MM.1S (cell line): ENCODE measurements around the gene PRODH.
A peak's percentile ranks its signal among the peaks of the same experiment; 100 is the strongest.
"Not testable (repeated sequence)": the region's sequence is repeated elsewhere in the genome, so short reads cannot be mapped to it uniquely, and the experiment has no call there.

Source experiments
- DNase-seq: peaks from one replicate; pipeline ENCODE4 v3.0.0-alpha.2; 2015
- H2AFZ ChIP-seq: fragments of 300-600 bp; sonication (generic); 2 replicates; pipeline ENCODE4 v1.6.0; 2016; ENCODE audit warnings: antibody characterized with exemption, low read length
- H3F3A ChIP-seq: fragments of 300-600 bp; sonication (generic); 2 replicates; pipeline ENCODE4 v1.6.1; 2016; ENCODE audit warnings: mild to moderate bottlenecking, antibody characterized with exemption, low read length, moderate library complexity, mixed read lengths; ENCODE audit not compliant: insufficient read depth
- H3K27ac ChIP-seq: fragments of 300-600 bp; sonication (generic); 2 replicates; pipeline ENCODE4 v1.5.1; 2016; ENCODE audit warnings: mild to moderate bottlenecking, low read length
- H3K27me3 ChIP-seq: fragments of 300-600 bp; sonication (generic); replicated peaks from 2 replicates; pipeline ENCODE4 v1.6.0; 2016; ENCODE audit warnings: low read length; ENCODE audit not compliant: insufficient read depth
- H3K36me3 ChIP-seq: fragments of 300-600 bp; sonication (generic); replicated peaks from 2 replicates; pipeline ENCODE4 v1.6.1; 2016; ENCODE audit warnings: mild to moderate bottlenecking, low read length, mixed read lengths; ENCODE audit not compliant: insufficient read depth
- H3K4me1 ChIP-seq: fragments of 300-600 bp; sonication (generic); 2 replicates; pipeline ENCODE4 v1.6.1; 2016; ENCODE audit warnings: low read length, mixed read lengths
- H3K4me2 ChIP-seq: fragments of 300-600 bp; sonication (generic); 2 replicates; pipeline ENCODE4 v1.6.0; 2016; ENCODE audit warnings: low read depth, low read length
- H3K4me3 ChIP-seq: fragments of 300-600 bp; sonication (generic); 2 replicates; pipeline ENCODE4 v1.5.1; 2016; ENCODE audit warnings: low read length, mixed read lengths
- H3K79me2 ChIP-seq: fragments of 300-600 bp; sonication (generic); 2 replicates; pipeline ENCODE4 v1.6.1; 2016; ENCODE audit warnings: mixed run types, low read length, mixed read lengths
- H3K9ac ChIP-seq: fragments of 300-600 bp; sonication (generic); 2 replicates; pipeline ENCODE4 v1.6.1; 2016; ENCODE audit warnings: low read length, mixed read lengths
- H3K9me2 ChIP-seq: fragments of 300-600 bp; sonication (generic); replicated peaks from 2 replicates; pipeline ENCODE4 v1.6.1; 2016; ENCODE audit warnings: mild to moderate bottlenecking, low read length, mixed read lengths; ENCODE audit not compliant: insufficient read depth
- H3K9me3 ChIP-seq: fragments of 300-600 bp; sonication (generic); replicated peaks from 2 replicates; pipeline ENCODE4 v1.6.1; 2016; ENCODE audit warnings: mild to moderate bottlenecking, low read length, mixed read lengths; ENCODE audit not compliant: insufficient read depth
- H4K20me1 ChIP-seq: fragments of 300-600 bp; sonication (generic); 2 replicates; pipeline ENCODE4 v1.6.1; 2016; ENCODE audit warnings: mild to moderate bottlenecking, low read length, moderate library complexity, mixed read lengths; ENCODE audit not compliant: insufficient read depth
- EZH2 ChIP-seq: fragments of 300-600 bp; sonication (generic); optimal IDR thresholded peaks from 2 replicates; pipeline ENCODE3; 2017; ENCODE audit warnings: low read depth, mild to moderate bottlenecking, antibody characterized with exemption, low read length, mixed read lengths
- EZH2phosphoT487 ChIP-seq: fragments of 300-600 bp; sonication (generic); IDR thresholded peaks from 2 replicates; pipeline ENCODE4 v1.6.1; 2018; ENCODE audit warnings: antibody characterized with exemption, low read length
- TF ChIP-seq, protein P1 (sequence below): fragments of 300-600 bp; sonication (generic); IDR thresholded peaks from 2 replicates; pipeline ENCODE4 v1.5.1; 2016; ENCODE audit warnings: antibody characterized with exemption, low read length, mixed read lengths

Gene PRODH

GRCh38 chr22:18888115-18888514, 48.0 kb downstream of the PRODH start:
- Histone ChIP-seq H3K79me2 (no peaks in the 10 kb centered on the region), H4K20me1 (no peaks in the 10 kb centered on the region), H3K4me1 (no peaks in the 10 kb centered on the region), H3K9me3 (no peaks in the 10 kb centered on the region), H3K4me2 (no peak overlapping the region), H3K27ac (no peak overlapping the region), H3K27me3 (no peaks in the 10 kb centered on the region), H3F3A (no peaks in the 10 kb centered on the region), H3K9me2 (no peaks in the 10 kb centered on the region), H3K36me3 (no peaks in the 10 kb centered on the region), H3K4me3 (no peak overlapping the region), H3K9ac (no peak overlapping the region), H2AFZ (no peak overlapping the region)
- no peak for TF ChIP-seq EZH2phosphoT487
- TF ChIP-seq, protein P1, sequence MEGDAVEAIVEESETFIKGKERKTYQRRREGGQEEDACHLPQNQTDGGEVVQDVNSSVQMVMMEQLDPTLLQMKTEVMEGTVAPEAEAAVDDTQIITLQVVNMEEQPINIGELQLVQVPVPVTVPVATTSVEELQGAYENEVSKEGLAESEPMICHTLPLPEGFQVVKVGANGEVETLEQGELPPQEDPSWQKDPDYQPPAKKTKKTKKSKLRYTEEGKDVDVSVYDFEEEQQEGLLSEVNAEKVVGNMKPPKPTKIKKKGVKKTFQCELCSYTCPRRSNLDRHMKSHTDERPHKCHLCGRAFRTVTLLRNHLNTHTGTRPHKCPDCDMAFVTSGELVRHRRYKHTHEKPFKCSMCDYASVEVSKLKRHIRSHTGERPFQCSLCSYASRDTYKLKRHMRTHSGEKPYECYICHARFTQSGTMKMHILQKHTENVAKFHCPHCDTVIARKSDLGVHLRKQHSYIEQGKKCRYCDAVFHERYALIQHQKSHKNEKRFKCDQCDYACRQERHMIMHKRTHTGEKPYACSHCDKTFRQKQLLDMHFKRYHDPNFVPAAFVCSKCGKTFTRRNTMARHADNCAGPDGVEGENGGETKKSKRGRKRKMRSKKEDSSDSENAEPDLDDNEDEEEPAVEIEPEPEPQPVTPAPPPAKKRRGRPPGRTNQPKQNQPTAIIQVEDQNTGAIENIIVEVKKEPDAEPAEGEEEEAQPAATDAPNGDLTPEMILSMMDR: no peak
- no peak for TF ChIP-seq EZH2
- DNase-seq: no peak

DNA sequence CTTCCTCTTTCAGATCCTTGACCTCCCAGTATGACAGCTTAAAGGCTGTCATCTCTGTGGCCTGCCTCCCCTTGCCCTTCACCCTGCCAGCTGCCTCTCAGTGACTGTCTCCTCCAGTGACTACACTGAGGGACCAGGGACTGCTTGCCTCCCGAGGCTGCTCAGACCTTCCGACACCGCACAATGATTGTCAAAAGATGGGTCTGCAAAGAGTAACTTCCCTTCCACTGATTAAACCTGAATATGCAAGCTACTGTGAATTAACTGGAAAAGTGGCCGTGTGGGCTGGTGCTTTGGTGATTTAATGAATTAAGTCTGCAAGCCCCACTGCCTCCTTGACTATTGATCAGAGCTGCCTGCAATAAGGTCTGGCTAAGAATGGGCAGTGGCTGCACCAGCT, 51.6 kb downstream of the PRODH start:
- not testable (repeated sequence) for H3K4me2 ChIP-seq, H3K9me3 ChIP-seq, H3K79me2 ChIP-seq, H3K9me2 ChIP-seq, H3K36me3 ChIP-seq, H3K27me3 ChIP-seq, DNase-seq, H4K20me1 ChIP-seq, H3K4me3 ChIP-seq, H2AFZ ChIP-seq, H3K9ac ChIP-seq, H3F3A ChIP-seq, H3K4me1 ChIP-seq, H3K27ac ChIP-seq

DNA sequence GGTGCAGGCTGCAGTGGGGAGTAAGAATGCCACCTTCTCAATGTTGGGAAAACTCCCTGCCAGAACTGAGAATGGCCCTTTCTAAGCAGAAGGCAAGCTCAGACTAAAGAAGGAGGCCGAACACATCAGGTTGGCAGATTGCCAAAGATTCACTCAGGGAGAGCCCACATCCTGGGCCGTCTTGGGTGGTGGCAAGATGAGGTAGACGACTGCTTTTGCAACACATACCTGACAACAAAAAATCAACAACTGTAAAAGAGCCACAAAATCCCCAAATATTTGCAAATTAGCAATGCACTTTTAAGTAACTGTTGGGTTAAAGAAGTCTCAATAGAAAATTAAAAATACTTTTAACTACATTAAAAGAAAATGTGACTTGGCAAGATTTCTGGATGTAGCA, 54.8 kb downstream of the PRODH start:
- H3K36me3 ChIP-seq, H3K4me1 ChIP-seq, H2AFZ ChIP-seq, H3K27me3 ChIP-seq, H3K4me2 ChIP-seq, H3K27ac ChIP-seq, H3K9me3 ChIP-seq, H4K20me1 ChIP-seq, H3K79me2 ChIP-seq, H3K9ac ChIP-seq, H3K4me3 ChIP-seq, H3F3A ChIP-seq, H3K9me2 ChIP-seq: not testable (repeated sequence)
- peak; percentile 25 for DNase-seq
